B cell (primary cell): ENCODE measurements around the gene PACSIN1. TPM values are rescaled to one million over a fixed set of nuclear protein-coding genes. Genes with fewer than 3 reads are reported as not detected.

ENCODE experiments used
- ATAC-seq: fragments of 200-7000 bp; cut with Tn5 transposase; one replicate; pipeline ENCODE4 v1.10.0; 2021; ENCODE audit warnings: low read depth, mild to moderate bottlenecking, moderate number of reproducible peaks, moderate library complexity
- CTCF ChIA-PET: fragments of 350-600 bp; sonication (Branson Sonifier 250); formaldehyde crosslinking; loops from one replicate; lab custom pipeline; 2021; ENCODE audit warnings: antibody characterized with exemption, inconsistent platforms; lab: Charles Lee
- POLR2A ChIA-PET: fragments of 350-600 bp; sonication (Branson Sonifier 250); formaldehyde crosslinking; loops from one replicate; lab custom pipeline; 2021; ENCODE audit warnings: antibody characterized with exemption; lab: Charles Lee
- DNase-seq: peaks from one replicate; pipeline ENCODE4 v3.0.0; 2013
- H2AFZ ChIP-seq: 2 replicates; pipeline ENCODE4 v1.6.1; 2012; ENCODE audit warnings: mild to moderate bottlenecking, low read depth, low read length; ENCODE audit not compliant: insufficient read depth, poor library complexity, severe bottlenecking
- H3K27ac ChIP-seq, 2 donors: 1 replicate in 1 of 2; 2 replicates in 1 of 2; pipeline ENCODE4 v1.5.1; 2012 to 2013; ENCODE audit warnings: low read length in 2 of 2, mild to moderate bottlenecking in 2 of 2, moderate library complexity in 1 of 2
- H3K27me3 ChIP-seq, 4 experiments: fragments of 200-600 bp in 1 of 4; sonication (generic) in 1 of 4; replicated peaks in 1 of 4; 1 replicate in 2 of 4; 2 replicates in 2 of 4; pipeline versions ENCODE4 v1.6.1 to v1.7.0; 2013 to 2016; ENCODE audit warnings: low read length in 3 of 4, mild to moderate bottlenecking in 2 of 4, mixed read lengths in 1 of 4, moderate library complexity in 1 of 4; ENCODE audit not compliant: insufficient read depth in 4 of 4, control insufficient read depth in 3 of 4; ENCODE audit errors: control extremely low read depth in 1 of 4
- H3K36me3 ChIP-seq, 2 experiments: replicated peaks in 1 of 2; 1 replicate in 1 of 2; 2 replicates in 1 of 2; pipeline versions ENCODE4 v1.6.1 to v1.7.1; 2013; ENCODE audit warnings: low read length in 1 of 2; ENCODE audit not compliant: insufficient read depth in 2 of 2, control insufficient read depth in 1 of 2; ENCODE audit errors: control extremely low read depth in 1 of 2, extremely low read depth in 1 of 2
- H3K4me1 ChIP-seq, 2 donors: fragments of 200-600 bp in 1 of 2; sonication (generic) in 1 of 2; 1 replicate in 1 of 2; 2 replicates in 1 of 2; pipeline versions ENCODE4 v1.5.1 to v1.6.1; 2013 to 2017; ENCODE audit warnings: low read length in 2 of 2; ENCODE audit not compliant: control insufficient read depth in 2 of 2, insufficient read depth in 2 of 2
- H3K4me2 ChIP-seq: replicated peaks from 2 replicates; pipeline ENCODE3; 2012; ENCODE audit warnings: mild to moderate bottlenecking, low read depth, low read length; ENCODE audit not compliant: poor library complexity, severe bottlenecking
- H3K4me3 ChIP-seq, 5 experiments: fragments of 200-600 bp in 1 of 5; sonication (generic) in 1 of 5; 1 replicate in 3 of 5; 2 replicates in 2 of 5; pipeline versions ENCODE4 v1.5.1 to v1.7.0; 2011 to 2016; ENCODE audit warnings: low read length in 4 of 5, mild to moderate bottlenecking in 4 of 5, low read depth in 2 of 5, control low read depth in 1 of 5, moderate library complexity in 1 of 5; ENCODE audit not compliant: insufficient read depth in 1 of 5; ENCODE audit errors: control extremely low read depth in 1 of 5, extremely low read depth in 1 of 5
- H3K79me2 ChIP-seq: fragments of 200-600 bp; sonication (generic); one replicate; pipeline ENCODE4 v1.6.0; 2016; ENCODE audit warnings: low read length; ENCODE audit not compliant: control insufficient read depth, insufficient read depth
- H3K9ac ChIP-seq: fragments of 200-600 bp; sonication (generic); 2 replicates; pipeline ENCODE4 v1.6.1; 2017; ENCODE audit warnings: mild to moderate bottlenecking, low read length, moderate library complexity
- H3K9me3 ChIP-seq, 3 donors: one replicate each; pipeline versions ENCODE4 v1.6.1 to v1.7.1; 2013; ENCODE audit warnings: low read length in 2 of 3; ENCODE audit not compliant: control insufficient read depth in 2 of 3, insufficient read depth in 1 of 3; ENCODE audit errors: control extremely low read depth in 1 of 3
- H4K20me1 ChIP-seq: 2 replicates; pipeline ENCODE4 v1.6.0; 2012; ENCODE audit warnings: mild to moderate bottlenecking, low read length; ENCODE audit not compliant: insufficient read depth, control insufficient read depth, poor library complexity, severe bottlenecking
- H3K27ac Mint-ChIP-seq: one replicate; pipeline ENCODE4 v1.8.0; 2021; ENCODE audit warnings: mixed read lengths
- H3K27me3 Mint-ChIP-seq: one replicate; pipeline ENCODE4 v1.8.0; 2021; ENCODE audit warnings: mixed read lengths
- H3K4me1 Mint-ChIP-seq: one replicate; pipeline ENCODE4 v1.8.0; 2021; ENCODE audit warnings: mixed read lengths
- H3K4me3 Mint-ChIP-seq: one replicate; pipeline ENCODE4 v1.8.0; 2021; ENCODE audit warnings: mixed read lengths
- H3K9me3 Mint-ChIP-seq: one replicate; pipeline ENCODE4 v1.8.0; 2022; ENCODE audit warnings: mixed read lengths; ENCODE audit not compliant: insufficient read depth
- EZH2 ChIP-seq: IDR thresholded peaks from 2 replicates; pipeline ENCODE4 v1.6.1; 2012; ENCODE audit warnings: borderline replicate concordance, low read depth, mild to moderate bottlenecking, moderate library complexity, low read length; ENCODE audit not compliant: insufficient read depth, poor library complexity, severe bottlenecking
- WGBS: methylation state at CpG from one replicate; pipeline ENCODE4 v1.1.5; 2013; ENCODE audit warnings: missing lambda C conversion rate; ENCODE audit not compliant: insufficient coverage; 5-methylcytosine and 5-hydroxymethylcytosine counted together
- intact Hi-C: fragments of 100-400 bp; cut with micrococcal nuclease; formaldehyde crosslinking; loops from one replicate; pipeline ENCODE4 v1.10.0; 2022
- polyA plus RNA-seq: library from polyadenylated mRNA; depleted of rRNA; stranded (reverse); fragments of >200 nt; gene quantifications from 2 replicates; pipeline ENCODE4 v1.2.3, GENCODE V29; 2012
- total RNA-seq, 2 donors: library from RNA; stranded (reverse); fragments of 120-200 nt in 1 of 2; gene quantifications; 1 replicate in 1 of 2; 2 replicates in 1 of 2; pipeline versions ENCODE4 v1.2.3 to v1.2.4, GENCODE V29; 2013 to 2022
- TF ChIP-seq, protein P1 (sequence below): fragments of 200-600 bp; IDR thresholded peaks from one replicate; pipeline ENCODE4 v1.8.0; 2022; ENCODE audit warnings: antibody characterized with exemption, mild to moderate bottlenecking

PACSIN1 gene
- total and polyA plus RNA-seq, 2 donors (not counting 1 experiment from before 2014, with no cell fraction given): 0.18 to 0.20 TPM

- ChIA-PET POLR2A (no interaction called here), CTCF (no interaction called here)
- Histone ChIP-seq H3K79me2 (no peaks in the 10 kb centered on the region), H3K4me3 (no peak overlapping the region), H4K20me1 (no peaks in the 10 kb centered on the region), H3K27ac (no peak overlapping the region), H2AFZ (no peak overlapping the region), H3K4me2 (no peak overlapping the region), H3K9ac (no peak overlapping the region), H3K36me3 (no peaks in the 10 kb centered on the region), H3K9me3 (peaks cover 0 to 9% (median 4%) of the 10 kb centered on the region in 3 donors), H3K4me1 (peaks cover 0 to 6% of the 10 kb centered on the region in 2 donors), H3K27me3 (no peaks in the 10 kb centered on the region)
- H3K9me3 Mint-ChIP-seq: no peaks in the 10 kb centered on the region
- 90% methylated on average over 8 of the region's 8 CpGs for WGBS
- intact Hi-C loops: no loop called here
- H3K27me3 Mint-ChIP-seq: peaks cover 4% of the 10 kb centered on the region
- TF ChIP-seq, protein P1, sequence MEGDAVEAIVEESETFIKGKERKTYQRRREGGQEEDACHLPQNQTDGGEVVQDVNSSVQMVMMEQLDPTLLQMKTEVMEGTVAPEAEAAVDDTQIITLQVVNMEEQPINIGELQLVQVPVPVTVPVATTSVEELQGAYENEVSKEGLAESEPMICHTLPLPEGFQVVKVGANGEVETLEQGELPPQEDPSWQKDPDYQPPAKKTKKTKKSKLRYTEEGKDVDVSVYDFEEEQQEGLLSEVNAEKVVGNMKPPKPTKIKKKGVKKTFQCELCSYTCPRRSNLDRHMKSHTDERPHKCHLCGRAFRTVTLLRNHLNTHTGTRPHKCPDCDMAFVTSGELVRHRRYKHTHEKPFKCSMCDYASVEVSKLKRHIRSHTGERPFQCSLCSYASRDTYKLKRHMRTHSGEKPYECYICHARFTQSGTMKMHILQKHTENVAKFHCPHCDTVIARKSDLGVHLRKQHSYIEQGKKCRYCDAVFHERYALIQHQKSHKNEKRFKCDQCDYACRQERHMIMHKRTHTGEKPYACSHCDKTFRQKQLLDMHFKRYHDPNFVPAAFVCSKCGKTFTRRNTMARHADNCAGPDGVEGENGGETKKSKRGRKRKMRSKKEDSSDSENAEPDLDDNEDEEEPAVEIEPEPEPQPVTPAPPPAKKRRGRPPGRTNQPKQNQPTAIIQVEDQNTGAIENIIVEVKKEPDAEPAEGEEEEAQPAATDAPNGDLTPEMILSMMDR: no peak
- no peak for TF ChIP-seq EZH2
- DNase-seq (no peak), ATAC-seq (no peak)
- no peak overlapping the region for H3K4me3 Mint-ChIP-seq
- H3K27ac Mint-ChIP-seq: no peak overlapping the region
- peaks cover 7% of the 10 kb centered on the region for H3K4me1 Mint-ChIP-seq
Observed at GRCh38 chr6:34555328-34555727, 89.5 kb downstream of the PACSIN1 start.

- DNase-seq: no peak
- POLR2A ChIA-PET: interaction anchor here (0.6 kb wide), 1 partner anchor 1423 kb away, joined by 5 read pairs; no protein-coding TSS in a partner anchor
- peaks cover 7% of the 10 kb centered on the region for H3K4me1 Mint-ChIP-seq
- WGBS: 87% methylated on average over 3 of the region's 6 CpGs
- Histone ChIP-seq H4K20me1 (no peaks in the 10 kb centered on the region), H3K36me3 (no peaks in the 10 kb centered on the region), H3K9ac (no peak within 1 kb of the TSS), H3K27ac (no peak within 1 kb of the TSS), H3K79me2 (no peaks in the 10 kb centered on the region), H2AFZ (no peak within 1 kb of the TSS), H3K27me3 (no peaks in the 10 kb centered on the region), H3K4me2 (no peak within 1 kb of the TSS), H3K4me1 (peaks cover 0 to 6% of the 10 kb centered on the region in 2 donors), H3K4me3 (no peak within 1 kb of the TSS), H3K9me3 (peaks cover 0 to 9% (median 4%) of the 10 kb centered on the region in 3 donors)
- no peak within 1 kb of the TSS for H3K27ac Mint-ChIP-seq
- intact Hi-C loops: no loop called here
- CTCF ChIA-PET: no interaction called here
- no peaks in the 10 kb centered on the region for H3K9me3 Mint-ChIP-seq
- TF ChIP-seq EZH2: no peak
- TF ChIP-seq, protein P1: no peak
- no peak within 1 kb of the TSS for H3K4me3 Mint-ChIP-seq
- ATAC-seq: no peak
- H3K27me3 Mint-ChIP-seq: peaks cover 4% of the 10 kb centered on the region
Observed at GRCh38 chr6:34556031-34556471, 90.2 kb downstream of the PACSIN1 start, which contains the start of gene SPDEF. Gene SPDEF, minus strand, starts transcription at chr6:34556329. Its CDS starts 11,874 bp downstream, at chr6:34544455.
